Neural cell (in vitro differentiated cells): ENCODE data around the gene NTMT1. TPM values are rescaled to one million over a fixed set of nuclear protein-coding genes. Genes with fewer than 3 reads are reported as not detected.

ENCODE experiments used
- H2AFZ ChIP-seq: fragments of 200-600, 300-800 bp; sonication (generic), shearing (Covaris generic); 2 replicates; pipeline ENCODE4 v1.6.0; 2014; ENCODE audit warnings: low read depth, mild to moderate bottlenecking, antibody characterized with exemption, low read length, moderate library complexity
- H3F3A ChIP-seq: fragments of 200-600 bp; shearing (Covaris generic); 2 replicates; pipeline ENCODE4 v1.6.1; 2016; ENCODE audit warnings: mild to moderate bottlenecking, moderate library complexity, mixed read lengths, antibody characterized with exemption, low read length; ENCODE audit not compliant: insufficient read depth, poor library complexity, severe bottlenecking
- H3K27ac ChIP-seq: fragments of 200-600, 300-800 bp; sonication (generic), shearing (Covaris generic); 2 replicates; pipeline ENCODE4 v1.5.1; 2014; ENCODE audit warnings: mild to moderate bottlenecking, low read length, moderate library complexity
- H3K27me3 ChIP-seq: fragments of 300-800, 200-600 bp; sonication (generic), shearing (Covaris generic); 2 replicates; pipeline ENCODE4 v1.6.0; 2014; ENCODE audit warnings: mild to moderate bottlenecking, low read depth, low read length, moderate library complexity; ENCODE audit not compliant: insufficient read depth
- H3K36me3 ChIP-seq: fragments of 300-800, 200-600 bp; sonication (generic), shearing (Covaris generic); 2 replicates; pipeline ENCODE4 v1.5.1; 2014; ENCODE audit warnings: mild to moderate bottlenecking, antibody characterized with exemption, low read length, moderate library complexity; ENCODE audit not compliant: insufficient read depth
- H3K4me2 ChIP-seq: fragments of 300-800, 200-600 bp; sonication (generic), shearing (Covaris generic); 2 replicates; pipeline ENCODE4 v1.6.0; 2014; ENCODE audit warnings: mild to moderate bottlenecking, low read length
- H3K4me3 ChIP-seq: fragments of 300-800, 200-600 bp; sonication (generic), shearing (Covaris generic); 2 replicates; pipeline ENCODE4 v1.5.1; 2014; ENCODE audit warnings: mild to moderate bottlenecking, low read length, moderate library complexity
- H3K79me2 ChIP-seq: fragments of 200-600 bp; shearing (Covaris generic); replicated peaks from 2 replicates; pipeline ENCODE4 v1.6.0; 2014; ENCODE audit warnings: mild to moderate bottlenecking, low read length, moderate library complexity; ENCODE audit not compliant: insufficient read depth
- H3K9ac ChIP-seq: fragments of 300-800, 200-600 bp; sonication (generic), shearing (Covaris generic); 2 replicates; pipeline ENCODE4 v1.6.1; 2016; ENCODE audit warnings: mild to moderate bottlenecking, low read length, mixed read lengths
- H3K9me2 ChIP-seq: fragments of 200-600 bp; shearing (Covaris generic); 2 replicates; pipeline ENCODE4 v1.6.1; 2016; ENCODE audit warnings: mild to moderate bottlenecking, low read length, mixed read lengths; ENCODE audit not compliant: insufficient read depth
- H3K9me3 ChIP-seq: fragments of 200-600, 300-800 bp; sonication (generic), shearing (Covaris generic); 2 replicates; pipeline ENCODE4 v1.6.1; 2016; ENCODE audit warnings: mild to moderate bottlenecking, mixed run types, low read length, moderate library complexity, mixed read lengths
- H4K20me1 ChIP-seq: fragments of 200-600 bp; shearing (Covaris generic); 2 replicates; pipeline ENCODE4 v1.6.1; 2016; ENCODE audit warnings: mild to moderate bottlenecking, mixed run types; ENCODE audit not compliant: insufficient read depth
- EP300 ChIP-seq: fragments of 450-650 bp; conservative IDR thresholded peaks from 2 replicates; pipeline ENCODE4 v1.6.1; 2014; ENCODE audit warnings: antibody characterized with exemption, mild to moderate bottlenecking, moderate library complexity; ENCODE audit not compliant: poor library complexity, severe bottlenecking
- EZH2 ChIP-seq: fragments of 200-600, 300-800 bp; shearing (Covaris generic), sonication (generic); IDR thresholded peaks from 2 replicates; pipeline ENCODE4 v1.6.1; 2014; ENCODE audit warnings: antibody characterized with exemption, low read length, borderline replicate concordance, mild to moderate bottlenecking; ENCODE audit not compliant: insufficient read depth, poor library complexity, severe bottlenecking
- MXI1 ChIP-seq: fragments of 450-650 bp; conservative IDR thresholded peaks from 2 replicates; pipeline ENCODE4 v1.6.1; 2014; ENCODE audit warnings: antibody characterized with exemption, mild to moderate bottlenecking; ENCODE audit not compliant: poor library complexity, severe bottlenecking
- POLR2AphosphoS5 ChIP-seq: IDR thresholded peaks from 2 replicates; pipeline ENCODE4 v1.6.1; 2012
- RAD21 ChIP-seq: fragments of 450-650 bp; conservative IDR thresholded peaks from 2 replicates; pipeline ENCODE4 v1.6.1; 2014; ENCODE audit warnings: antibody characterized with exemption, mild to moderate bottlenecking, moderate library complexity
- SMC3 ChIP-seq: fragments of 450-650 bp; conservative IDR thresholded peaks from 2 replicates; pipeline ENCODE4 v1.6.1; 2014; ENCODE audit warnings: antibody characterized with exemption, mild to moderate bottlenecking, moderate library complexity; ENCODE audit not compliant: poor library complexity
- TAF1 ChIP-seq: IDR thresholded peaks from 2 replicates; pipeline ENCODE4 v1.6.1; 2012; ENCODE audit warnings: low read depth
- polyA plus RNA-seq: library from polyadenylated mRNA; depleted of rRNA; stranded (reverse); fragments of >200 nt; gene quantifications from 2 replicates; pipeline ENCODE4 v1.2.3, GENCODE V29; 2014
- TF ChIP-seq, protein P1 (sequence below): IDR thresholded peaks from 2 replicates; pipeline ENCODE4 v1.6.1; 2012; ENCODE audit warnings: borderline replicate concordance
- TF ChIP-seq, protein P2 (sequence below): fragments of 450-650 bp; IDR thresholded peaks from 2 replicates; pipeline ENCODE4 v1.5.1; 2014; ENCODE audit warnings: antibody characterized with exemption, mild to moderate bottlenecking, moderate library complexity; ENCODE audit not compliant: poor library complexity, severe bottlenecking

NTMT1 gene
- polyA plus RNA-seq, 1 donor from 2014 or later: 35.9 TPM

DNA sequence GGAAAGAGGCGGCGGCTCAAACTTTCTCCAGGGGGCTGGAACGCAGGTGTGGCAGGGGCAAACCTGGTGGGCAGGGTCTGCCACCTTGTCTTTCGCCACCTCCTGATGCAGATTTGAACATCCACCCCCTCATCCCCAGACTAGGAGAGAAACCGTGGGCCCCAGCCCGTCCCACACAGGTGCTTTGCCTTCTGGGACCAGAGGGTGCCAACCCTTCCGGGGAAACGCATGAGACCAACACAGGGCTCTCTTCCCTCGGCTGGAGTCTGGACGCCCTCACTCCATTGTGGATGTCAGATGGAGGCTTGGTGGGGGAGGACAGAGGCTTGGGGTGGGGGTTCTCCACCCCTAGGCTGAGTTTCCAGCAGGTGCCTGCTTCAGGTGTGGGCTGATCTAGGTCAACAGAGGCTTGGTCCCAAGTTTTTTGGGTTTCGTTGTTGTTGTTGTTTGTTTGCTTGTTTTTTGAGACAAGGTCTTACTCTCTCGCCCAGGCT is 14.6 kb upstream of the NTMT1 start:
- TF ChIP-seq EZH2 (no peak), RAD21 (no peak), EP300 (no peak)
- H3K27me3 ChIP-seq: no peaks in the 10 kb centered on the region
- no peaks in the 10 kb centered on the region for H3K79me2 ChIP-seq
- no peak overlapping the region for H3K27ac ChIP-seq
- no peaks in the 10 kb centered on the region for H3F3A ChIP-seq
- H3K4me2 ChIP-seq: no peak overlapping the region
- no peak overlapping the region for H3K4me3 ChIP-seq
- no peaks in the 10 kb centered on the region for H4K20me1 ChIP-seq
- H3K9me2 ChIP-seq: no peaks in the 10 kb centered on the region
- H2AFZ ChIP-seq: no peak overlapping the region
- H3K9me3 ChIP-seq: no peaks in the 10 kb centered on the region
- no peak overlapping the region for H3K9ac ChIP-seq
- no peaks in the 10 kb centered on the region for H3K36me3 ChIP-seq

DNA sequence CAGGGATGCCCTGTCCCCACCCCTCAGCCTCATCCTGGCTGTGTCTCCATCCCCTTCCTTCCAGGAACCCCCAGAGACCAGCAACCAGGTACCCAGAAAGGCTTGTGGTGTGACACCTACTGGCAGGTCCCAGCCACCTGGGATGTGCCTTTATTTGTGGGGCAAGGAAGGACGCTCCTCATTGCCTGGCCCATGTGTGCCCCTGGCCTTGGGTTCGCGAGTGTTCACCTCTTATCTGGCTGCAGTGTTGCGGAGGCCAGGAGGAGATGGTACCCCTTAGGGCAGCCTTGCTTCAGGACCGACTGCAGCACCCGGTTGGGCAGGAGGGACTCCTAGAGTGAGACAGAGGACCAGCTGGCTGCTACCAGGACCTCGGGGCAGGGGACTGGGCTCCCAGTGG is 13.8 kb upstream of the NTMT1 start:
- no peaks in the 10 kb centered on the region for H3K79me2 ChIP-seq
- no peaks in the 10 kb centered on the region for H4K20me1 ChIP-seq
- H2AFZ ChIP-seq: no peak overlapping the region
- no peaks in the 10 kb centered on the region for H3K27me3 ChIP-seq
- H3F3A ChIP-seq: no peaks in the 10 kb centered on the region
- H3K9me3 ChIP-seq: no peaks in the 10 kb centered on the region
- TF ChIP-seq TAF1 (no peak), MXI1 (no peak), RAD21 (no peak), EP300 (no peak), SMC3 (no peak), POLR2AphosphoS5 (no peak), EZH2 (no peak)
- TF ChIP-seq, protein P1, sequence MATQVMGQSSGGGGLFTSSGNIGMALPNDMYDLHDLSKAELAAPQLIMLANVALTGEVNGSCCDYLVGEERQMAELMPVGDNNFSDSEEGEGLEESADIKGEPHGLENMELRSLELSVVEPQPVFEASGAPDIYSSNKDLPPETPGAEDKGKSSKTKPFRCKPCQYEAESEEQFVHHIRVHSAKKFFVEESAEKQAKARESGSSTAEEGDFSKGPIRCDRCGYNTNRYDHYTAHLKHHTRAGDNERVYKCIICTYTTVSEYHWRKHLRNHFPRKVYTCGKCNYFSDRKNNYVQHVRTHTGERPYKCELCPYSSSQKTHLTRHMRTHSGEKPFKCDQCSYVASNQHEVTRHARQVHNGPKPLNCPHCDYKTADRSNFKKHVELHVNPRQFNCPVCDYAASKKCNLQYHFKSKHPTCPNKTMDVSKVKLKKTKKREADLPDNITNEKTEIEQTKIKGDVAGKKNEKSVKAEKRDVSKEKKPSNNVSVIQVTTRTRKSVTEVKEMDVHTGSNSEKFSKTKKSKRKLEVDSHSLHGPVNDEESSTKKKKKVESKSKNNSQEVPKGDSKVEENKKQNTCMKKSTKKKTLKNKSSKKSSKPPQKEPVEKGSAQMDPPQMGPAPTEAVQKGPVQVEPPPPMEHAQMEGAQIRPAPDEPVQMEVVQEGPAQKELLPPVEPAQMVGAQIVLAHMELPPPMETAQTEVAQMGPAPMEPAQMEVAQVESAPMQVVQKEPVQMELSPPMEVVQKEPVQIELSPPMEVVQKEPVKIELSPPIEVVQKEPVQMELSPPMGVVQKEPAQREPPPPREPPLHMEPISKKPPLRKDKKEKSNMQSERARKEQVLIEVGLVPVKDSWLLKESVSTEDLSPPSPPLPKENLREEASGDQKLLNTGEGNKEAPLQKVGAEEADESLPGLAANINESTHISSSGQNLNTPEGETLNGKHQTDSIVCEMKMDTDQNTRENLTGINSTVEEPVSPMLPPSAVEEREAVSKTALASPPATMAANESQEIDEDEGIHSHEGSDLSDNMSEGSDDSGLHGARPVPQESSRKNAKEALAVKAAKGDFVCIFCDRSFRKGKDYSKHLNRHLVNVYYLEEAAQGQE: no peak
- TF ChIP-seq, protein P2, sequence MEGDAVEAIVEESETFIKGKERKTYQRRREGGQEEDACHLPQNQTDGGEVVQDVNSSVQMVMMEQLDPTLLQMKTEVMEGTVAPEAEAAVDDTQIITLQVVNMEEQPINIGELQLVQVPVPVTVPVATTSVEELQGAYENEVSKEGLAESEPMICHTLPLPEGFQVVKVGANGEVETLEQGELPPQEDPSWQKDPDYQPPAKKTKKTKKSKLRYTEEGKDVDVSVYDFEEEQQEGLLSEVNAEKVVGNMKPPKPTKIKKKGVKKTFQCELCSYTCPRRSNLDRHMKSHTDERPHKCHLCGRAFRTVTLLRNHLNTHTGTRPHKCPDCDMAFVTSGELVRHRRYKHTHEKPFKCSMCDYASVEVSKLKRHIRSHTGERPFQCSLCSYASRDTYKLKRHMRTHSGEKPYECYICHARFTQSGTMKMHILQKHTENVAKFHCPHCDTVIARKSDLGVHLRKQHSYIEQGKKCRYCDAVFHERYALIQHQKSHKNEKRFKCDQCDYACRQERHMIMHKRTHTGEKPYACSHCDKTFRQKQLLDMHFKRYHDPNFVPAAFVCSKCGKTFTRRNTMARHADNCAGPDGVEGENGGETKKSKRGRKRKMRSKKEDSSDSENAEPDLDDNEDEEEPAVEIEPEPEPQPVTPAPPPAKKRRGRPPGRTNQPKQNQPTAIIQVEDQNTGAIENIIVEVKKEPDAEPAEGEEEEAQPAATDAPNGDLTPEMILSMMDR: no peak
- no peak overlapping the region for H3K9ac ChIP-seq
- H3K4me3 ChIP-seq: no peak overlapping the region
- H3K9me2 ChIP-seq: no peaks in the 10 kb centered on the region
- H3K27ac ChIP-seq: no peak overlapping the region
- no peaks in the 10 kb centered on the region for H3K36me3 ChIP-seq
- H3K4me2 ChIP-seq: no peak overlapping the region
